Heart right ventricle (tissue), 16 donors: ENCODE data around the gene GRAP2. TPM values are rescaled to one million over a fixed set of nuclear protein-coding genes. Genes with fewer than 3 reads are reported as not detected.

Experiments used
- ATAC-seq, 8 donors: fragments of 200-7000 bp; cut with Tn5 transposase; one replicate each; pipeline ENCODE4 v1.9.1; 2020; ENCODE audit warnings: mild to moderate bottlenecking in 8 of 8, moderate library complexity in 8 of 8, moderate number of reproducible peaks in 1 of 8
- DNase-seq, 2 donors: peaks; one replicate each; pipeline ENCODE4 v3.0.0-alpha.2; 2020
- H3K27ac ChIP-seq, 10 donors: fragments of 200-600 bp; sonication (generic) in 2 of 10; one replicate each; pipeline versions ENCODE4 v1.5.0 to v1.8.0; 2020 to 2022; ENCODE audit warnings: mild to moderate bottlenecking in 3 of 10
- H3K27me3 ChIP-seq, 7 donors: fragments of 200-600 bp; one replicate each; pipeline ENCODE4 v1.8.0; 2021 to 2022; ENCODE audit warnings: mild to moderate bottlenecking in 2 of 7
- H3K36me3 ChIP-seq, 9 donors: fragments of 200-600 bp; sonication (generic) in 1 of 9; one replicate each; pipeline versions ENCODE4 v1.5.0 to v1.8.0; 2020 to 2022; ENCODE audit warnings: mild to moderate bottlenecking in 2 of 9
- H3K4me1 ChIP-seq, 9 donors: fragments of 200-600 bp; sonication (generic) in 1 of 9; one replicate each; pipeline versions ENCODE4 v1.5.0 to v1.8.0; 2020 to 2022; ENCODE audit warnings: mild to moderate bottlenecking in 4 of 9
- H3K4me3 ChIP-seq, 10 donors: fragments of 200-600 bp; sonication (generic) in 2 of 10; one replicate each; pipeline versions ENCODE4 v1.5.0 to v1.8.0; 2020 to 2022; ENCODE audit warnings: mild to moderate bottlenecking in 7 of 10, moderate library complexity in 2 of 10
- H3K9me3 ChIP-seq, 11 donors: fragments of 200-600 bp in 10 of 11; sonication (generic) in 2 of 11; one replicate each; pipeline versions ENCODE4 v1.5.0 to v1.8.0; 2013 to 2022; ENCODE audit warnings: mild to moderate bottlenecking in 2 of 11, control low read depth in 1 of 11, moderate library complexity in 1 of 11
- WGBS, 2 donors: extraction: QIAGEN DNeasy Blood & Tissue Kit; methylation state at CpG; one replicate each; pipeline ENCODE4 v1.1.7; 2013; ENCODE audit warnings: inconsistent platforms in 1 of 2; 5-methylcytosine and 5-hydroxymethylcytosine counted together
- intact Hi-C, 10 donors: fragments of 100-400 bp; cut with DNase I; formaldehyde crosslinking; loops; one replicate each; pipeline versions ENCODE4 v1.11.1 to v1.14.2; 2022
- polyA plus RNA-seq, 2 donors: library from polyadenylated mRNA; stranded (reverse); fragments of 200-250 nt; gene quantifications; one replicate each; pipeline ENCODE4 v1.2.3, GENCODE V29; 2013
- total RNA-seq, 10 donors: library from RNA; stranded (reverse); fragmentation: NEBNext Ultra II Directional in 3 of 10; extraction: Animal tissue kit (Norgen Biotek cat#: 25700) in 3 of 10; gene quantifications; one replicate each; pipeline versions ENCODE4 v1.2.1 to v1.2.4, GENCODE V29; 2021 to 2023
- TF ChIP-seq, protein P1 (sequence below), 9 donors: fragments of 200-600 bp; sonication (generic) in 2 of 9; IDR thresholded peaks; one replicate each; pipeline versions ENCODE4 v1.5.0 to v1.8.0; 2021 to 2022; ENCODE audit warnings: antibody characterized with exemption in 9 of 9, mild to moderate bottlenecking in 5 of 9, moderate library complexity in 1 of 9
- donor health status: Arrhythmogenic right ventricular cardiomyopathy.
- donor health status: ischemic (EF 13 %, LVEDD 7.1; RV severe dilation, severe dysfunction).
- donor health status: healthy with polysubstance abuse.
- donor health status: DM: no; HTN: yes; CAD: no.
- donor health status: DM: no; HTN: no; CAD: no.
- donor health status: ischemic (EF 25% LVEDD 6.9; RV normal size, moderate dysfunction).
- donor health status: ischemic (EF 25% LVEDD 5.7; RV mildly dilated, moderate dysfunction).
- donor health status: healthy.
- donor health status: DM: yes; HTN: yes; CAD: no.
- donor health status: Ischemic cardiomyopathy.
- donor health status: ischemic (EF 35%, LVEDD 5.7; RV mildly dilated, moderate dysfunction).
- donor health status: nonischemic (EF 11% LVEDD 7.7; RV severe dilation, severe dysfunction).
- donor health status: DM: yes; HTN: yes; CAD: no.
- donor health status: PGD.
- donor health status: ischemic (EF 29% LVEDD 5.4; RV normal size, mild dysfunction).
- donor health status: nonischemic (EF 23%, LVEDD 6.1; RV moderate dilation, normal function).

The GRAP2 gene
- total and polyA plus RNA-seq, 12 donors = 0.19 to 5.6 (median 0.60) TPM

DNA sequence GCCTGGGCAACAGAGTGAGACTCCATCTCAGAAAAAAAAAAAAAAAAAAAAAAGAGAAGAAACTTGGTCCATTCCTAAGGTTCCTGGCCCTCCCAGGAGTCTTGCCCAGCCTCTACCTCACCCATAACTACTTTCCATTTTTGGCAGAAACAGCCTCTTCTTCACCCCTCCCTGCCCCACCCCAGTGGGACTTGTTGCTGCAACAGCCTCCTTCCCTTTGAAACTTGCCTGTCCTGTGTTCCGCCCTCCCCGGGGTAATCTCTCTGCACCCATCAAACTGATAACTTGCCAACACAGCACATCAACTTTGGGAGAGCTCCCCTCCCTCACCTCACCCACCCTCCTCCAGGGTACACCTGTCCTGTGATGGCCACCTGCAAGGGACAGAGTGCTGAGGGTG is 83.9 kb downstream of the GRAP2 start:
- H3K4me3 ChIP-seq = no peak overlapping the region
- H3K36me3 ChIP-seq = no peaks in the 10 kb centered on the region
- no peaks in the 10 kb centered on the region for H3K9me3 ChIP-seq
- peaks cover 0 to 9% (median 0%) of the 10 kb centered on the region in 9 donors for H3K4me1 ChIP-seq
- TF ChIP-seq, protein P1, sequence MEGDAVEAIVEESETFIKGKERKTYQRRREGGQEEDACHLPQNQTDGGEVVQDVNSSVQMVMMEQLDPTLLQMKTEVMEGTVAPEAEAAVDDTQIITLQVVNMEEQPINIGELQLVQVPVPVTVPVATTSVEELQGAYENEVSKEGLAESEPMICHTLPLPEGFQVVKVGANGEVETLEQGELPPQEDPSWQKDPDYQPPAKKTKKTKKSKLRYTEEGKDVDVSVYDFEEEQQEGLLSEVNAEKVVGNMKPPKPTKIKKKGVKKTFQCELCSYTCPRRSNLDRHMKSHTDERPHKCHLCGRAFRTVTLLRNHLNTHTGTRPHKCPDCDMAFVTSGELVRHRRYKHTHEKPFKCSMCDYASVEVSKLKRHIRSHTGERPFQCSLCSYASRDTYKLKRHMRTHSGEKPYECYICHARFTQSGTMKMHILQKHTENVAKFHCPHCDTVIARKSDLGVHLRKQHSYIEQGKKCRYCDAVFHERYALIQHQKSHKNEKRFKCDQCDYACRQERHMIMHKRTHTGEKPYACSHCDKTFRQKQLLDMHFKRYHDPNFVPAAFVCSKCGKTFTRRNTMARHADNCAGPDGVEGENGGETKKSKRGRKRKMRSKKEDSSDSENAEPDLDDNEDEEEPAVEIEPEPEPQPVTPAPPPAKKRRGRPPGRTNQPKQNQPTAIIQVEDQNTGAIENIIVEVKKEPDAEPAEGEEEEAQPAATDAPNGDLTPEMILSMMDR (IDR thresholded peaks at IDR 0.05) = no peak
- no peak for DNase-seq
- H3K27me3 ChIP-seq = peaks cover 0 to 11% (median 0%) of the 10 kb centered on the region in 7 donors
- intact Hi-C loops = no loop called here
- ATAC-seq = no peak
- no peak overlapping the region for H3K27ac ChIP-seq
- WGBS, 2 donors = 81 to 85% methylated on average over 2 of the region's 2 CpGs

DNA sequence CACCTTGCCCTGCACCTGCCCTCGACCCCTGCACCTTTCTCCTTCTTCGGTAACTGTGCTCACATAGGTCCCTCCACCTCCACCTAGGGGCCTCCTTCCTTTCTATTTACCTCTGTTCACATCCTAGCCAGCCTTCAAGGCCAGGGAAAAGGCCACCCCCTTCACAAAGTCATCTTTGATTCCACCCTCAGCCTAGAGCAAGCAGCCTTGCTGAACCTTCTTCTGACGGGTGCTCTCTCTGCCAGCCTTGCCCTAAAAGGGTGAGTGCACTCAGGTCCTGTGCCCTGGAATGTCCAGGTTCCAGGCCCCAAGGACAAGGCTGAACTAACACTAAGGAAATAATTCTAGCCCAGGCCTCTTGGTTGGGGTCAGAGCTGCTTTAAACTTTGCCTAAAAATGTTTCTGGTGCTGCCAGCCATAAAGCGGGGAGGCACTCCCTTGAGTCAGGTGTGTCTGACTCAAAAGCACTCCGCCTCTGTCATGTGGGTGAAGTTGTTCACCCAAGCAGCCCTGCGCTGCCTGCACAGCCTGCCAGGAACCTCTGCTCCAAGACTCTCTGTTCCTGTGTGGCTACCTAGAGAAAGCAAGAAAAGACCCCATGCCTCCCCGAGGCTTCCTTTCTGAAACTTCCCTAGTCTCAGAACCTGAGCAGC is 84.6 kb downstream of the GRAP2 start:
- no peak overlapping the region for H3K4me3 ChIP-seq
- DNase-seq (no peak), ATAC-seq (no peak)
- intact Hi-C loops = no loop called here
- peaks cover 0 to 8% (median 0%) of the 10 kb centered on the region in 7 donors for H3K27me3 ChIP-seq
- H3K4me1 ChIP-seq = peaks cover 0 to 16% (median 3%) of the 10 kb centered on the region in 9 donors
- WGBS, 2 donors = 82 to 87% methylated on average over 7 of the region's 7 CpGs
- H3K9me3 ChIP-seq = no peaks in the 10 kb centered on the region
- TF ChIP-seq, protein P1 (IDR thresholded peaks at IDR 0.05) = no peak
- H3K36me3 ChIP-seq = no peaks in the 10 kb centered on the region
- no peak overlapping the region for H3K27ac ChIP-seq

DNA sequence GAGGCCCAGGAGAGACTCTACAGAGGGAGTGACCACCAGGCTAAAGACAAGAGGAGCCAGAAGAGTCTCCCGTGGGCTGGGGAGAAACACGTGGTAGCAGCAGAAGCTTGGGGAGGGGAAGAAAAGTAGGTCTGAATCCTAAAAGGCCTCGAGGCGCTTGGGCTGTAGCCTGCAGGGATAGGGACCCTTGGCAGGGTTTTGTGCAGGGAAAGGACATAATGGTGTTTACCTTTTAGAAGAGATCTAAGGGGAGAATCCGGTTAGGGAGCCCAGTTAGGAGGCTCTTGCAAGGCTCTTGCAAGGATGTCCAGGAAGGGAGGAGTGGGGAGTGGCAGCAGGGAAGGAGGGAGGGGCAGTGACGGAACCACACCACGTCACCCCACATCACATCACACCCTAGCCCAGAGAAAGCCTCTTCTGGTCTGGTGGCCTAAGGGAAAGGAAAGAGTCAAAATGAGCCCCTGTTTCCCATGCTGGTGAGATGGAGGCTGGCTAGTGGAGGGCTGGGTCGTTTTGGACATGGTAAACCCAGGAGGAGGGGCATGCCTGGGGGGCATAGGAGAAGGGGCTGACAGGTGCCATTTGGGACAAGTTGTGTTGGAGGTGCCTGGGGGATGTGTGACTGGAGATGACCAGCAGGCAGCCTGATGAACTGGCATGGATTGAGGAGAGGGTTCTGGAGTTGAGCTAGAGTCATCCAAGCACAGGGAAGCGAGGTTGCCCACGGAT is 87.7 kb downstream of the GRAP2 start:
- peaks cover 0 to 21% (median 12%) of the 10 kb centered on the region in 7 donors for H3K27me3 ChIP-seq
- 70 to 77% methylated on average over 10 of the region's 10 CpGs for WGBS, 2 donors
- H3K4me1 ChIP-seq = peaks cover 0 to 38% (median 6%) of the 10 kb centered on the region in 9 donors
- ATAC-seq (no peak), DNase-seq (no peak)
- H3K9me3 ChIP-seq = no peaks in the 10 kb centered on the region
- no peak overlapping the region for H3K4me3 ChIP-seq
- H3K27ac ChIP-seq = no peak overlapping the region
- H3K36me3 ChIP-seq = no peaks in the 10 kb centered on the region
- intact Hi-C loops = no loop called here
- TF ChIP-seq, protein P1 (IDR thresholded peaks at IDR 0.05) = no peak

DNA sequence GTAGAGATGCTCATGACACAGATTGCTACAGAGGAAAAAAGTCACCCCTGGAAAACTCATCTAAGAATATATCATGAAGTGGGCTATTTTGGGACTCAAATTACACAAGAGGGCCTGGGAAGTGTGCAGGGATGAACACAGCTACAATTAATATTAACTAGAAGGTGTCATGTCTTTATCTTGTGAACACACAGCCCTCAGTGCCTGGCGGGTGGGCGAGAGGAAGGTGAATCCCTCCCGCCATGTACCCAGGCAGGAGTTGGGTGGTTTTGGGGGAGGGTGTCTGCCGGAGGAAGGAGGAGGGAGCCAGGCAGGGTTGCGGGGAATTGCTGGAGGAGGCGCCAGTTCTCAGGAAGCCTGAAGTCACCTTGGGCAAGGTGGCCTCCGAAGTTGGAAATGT is 88.7 kb downstream of the GRAP2 start:
- Histone ChIP-seq H3K27ac (peak overlapping the region in 7 of 10 donors; percentile 27 to 78 (median 69)), H3K36me3 (no peaks in the 10 kb centered on the region), H3K4me3 (no peak overlapping the region), H3K9me3 (no peaks in the 10 kb centered on the region), H3K4me1 (peaks cover 0 to 38% (median 8%) of the 10 kb centered on the region in 9 donors), H3K27me3 (peaks cover 0 to 32% (median 23%) of the 10 kb centered on the region in 7 donors)
- DNase-seq (no peak), ATAC-seq (peak in 6 of 8 donors; percentile 24 to 63 (median 52))
- TF ChIP-seq, protein P1 (IDR thresholded peaks at IDR 0.05) = no peak
- 57 to 67% methylated on average over 7 of the region's 7 CpGs for WGBS, 2 donors
- intact Hi-C loops = no loop called here
